ENCODE measurements around the gene COPS6. TPM values are rescaled to one million over a fixed set of nuclear protein-coding genes. Genes with fewer than 3 reads are reported as not detected.

COPS6 gene
- total and polyA plus RNA-seq, 4 donors: 28.7 to 63.2 (median 46.8) TPM

- TF ChIP-seq YY1 (IDR thresholded peaks at IDR 0.05): peak; percentile 98
- TF ChIP-seq FOXA1 (IDR thresholded peaks at IDR 0.05): no peak
- TF ChIP-seq RXRA (IDR thresholded peaks at IDR 0.05): peak; percentile 15 to 39
- peak; percentile 47 for TF ChIP-seq MAX (IDR thresholded peaks at IDR 0.05)
- TF ChIP-seq NR2F2 (IDR thresholded peaks at IDR 0.05): peak; percentile 19
- TF ChIP-seq, protein P1, sequence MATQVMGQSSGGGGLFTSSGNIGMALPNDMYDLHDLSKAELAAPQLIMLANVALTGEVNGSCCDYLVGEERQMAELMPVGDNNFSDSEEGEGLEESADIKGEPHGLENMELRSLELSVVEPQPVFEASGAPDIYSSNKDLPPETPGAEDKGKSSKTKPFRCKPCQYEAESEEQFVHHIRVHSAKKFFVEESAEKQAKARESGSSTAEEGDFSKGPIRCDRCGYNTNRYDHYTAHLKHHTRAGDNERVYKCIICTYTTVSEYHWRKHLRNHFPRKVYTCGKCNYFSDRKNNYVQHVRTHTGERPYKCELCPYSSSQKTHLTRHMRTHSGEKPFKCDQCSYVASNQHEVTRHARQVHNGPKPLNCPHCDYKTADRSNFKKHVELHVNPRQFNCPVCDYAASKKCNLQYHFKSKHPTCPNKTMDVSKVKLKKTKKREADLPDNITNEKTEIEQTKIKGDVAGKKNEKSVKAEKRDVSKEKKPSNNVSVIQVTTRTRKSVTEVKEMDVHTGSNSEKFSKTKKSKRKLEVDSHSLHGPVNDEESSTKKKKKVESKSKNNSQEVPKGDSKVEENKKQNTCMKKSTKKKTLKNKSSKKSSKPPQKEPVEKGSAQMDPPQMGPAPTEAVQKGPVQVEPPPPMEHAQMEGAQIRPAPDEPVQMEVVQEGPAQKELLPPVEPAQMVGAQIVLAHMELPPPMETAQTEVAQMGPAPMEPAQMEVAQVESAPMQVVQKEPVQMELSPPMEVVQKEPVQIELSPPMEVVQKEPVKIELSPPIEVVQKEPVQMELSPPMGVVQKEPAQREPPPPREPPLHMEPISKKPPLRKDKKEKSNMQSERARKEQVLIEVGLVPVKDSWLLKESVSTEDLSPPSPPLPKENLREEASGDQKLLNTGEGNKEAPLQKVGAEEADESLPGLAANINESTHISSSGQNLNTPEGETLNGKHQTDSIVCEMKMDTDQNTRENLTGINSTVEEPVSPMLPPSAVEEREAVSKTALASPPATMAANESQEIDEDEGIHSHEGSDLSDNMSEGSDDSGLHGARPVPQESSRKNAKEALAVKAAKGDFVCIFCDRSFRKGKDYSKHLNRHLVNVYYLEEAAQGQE (IDR thresholded peaks at IDR 0.05): peak; percentile 42
- peak in 1 of 2 donors; percentile 65 for TF ChIP-seq GABPA (IDR thresholded peaks at IDR 0.05 in 1 of 2, conservative IDR thresholded peaks at IDR 0.05 in 1 of 2)
- TF ChIP-seq RAD21 (IDR thresholded peaks at IDR 0.05): peak in 1 of 2 donors; percentile 17
- TF ChIP-seq, protein P2, sequence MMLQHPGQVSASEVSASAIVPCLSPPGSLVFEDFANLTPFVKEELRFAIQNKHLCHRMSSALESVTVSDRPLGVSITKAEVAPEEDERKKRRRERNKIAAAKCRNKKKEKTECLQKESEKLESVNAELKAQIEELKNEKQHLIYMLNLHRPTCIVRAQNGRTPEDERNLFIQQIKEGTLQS (IDR thresholded peaks at IDR 0.05): no peak
- Histone ChIP-seq H3K27ac (ENCODE audit: low read depth in 1 of 2, low read length in 2 of 2) (peak within 1 kb of the TSS; percentile 96 to 99), H3K9ac (ENCODE audit: low read depth in 1 of 2, low read length in 2 of 2) (peak within 1 kb of the TSS; percentile 80 to 88), H3K36me3 (ENCODE audit: control insufficient read depth in 4 of 4, insufficient read depth in 3 of 4, low read depth in 1 of 4, low read length in 3 of 4) (no peaks in the 10 kb centered on the region), H3K9me3 (ENCODE audit: control insufficient read depth in 4 of 4, low read length in 3 of 4) (no peaks in the 10 kb centered on the region), H3K27me3 (ENCODE audit: control insufficient read depth in 4 of 4, insufficient read depth in 4 of 4, low read length in 3 of 4) (no peaks in the 10 kb centered on the region), H3K4me3 (ENCODE audit: low read depth in 1 of 3, low read length in 3 of 3) (peak within 1 kb of the TSS; percentile 80 to 90 (median 88)), H3K4me1 (ENCODE audit: control insufficient read depth in 4 of 4, insufficient read depth in 4 of 4, low read length in 3 of 4) (peaks cover 9 to 31% (median 17%) of the 10 kb centered on the region in 4 donors)
- DNase-seq (ENCODE audit: low spot score): peak; percentile 95
- under 1% methylated on average over 85 of the region's 85 CpGs for WGBS
Observed at GRCh38 chr7:100126931-100127865, 38.4 kb downstream of the COPS6 start, which contains the start of gene MBLAC1. Gene MBLAC1, plus strand, starts transcription at chr7:100126967. Its CDS starts 429 bp downstream, at chr7:100127396.

DNA sequence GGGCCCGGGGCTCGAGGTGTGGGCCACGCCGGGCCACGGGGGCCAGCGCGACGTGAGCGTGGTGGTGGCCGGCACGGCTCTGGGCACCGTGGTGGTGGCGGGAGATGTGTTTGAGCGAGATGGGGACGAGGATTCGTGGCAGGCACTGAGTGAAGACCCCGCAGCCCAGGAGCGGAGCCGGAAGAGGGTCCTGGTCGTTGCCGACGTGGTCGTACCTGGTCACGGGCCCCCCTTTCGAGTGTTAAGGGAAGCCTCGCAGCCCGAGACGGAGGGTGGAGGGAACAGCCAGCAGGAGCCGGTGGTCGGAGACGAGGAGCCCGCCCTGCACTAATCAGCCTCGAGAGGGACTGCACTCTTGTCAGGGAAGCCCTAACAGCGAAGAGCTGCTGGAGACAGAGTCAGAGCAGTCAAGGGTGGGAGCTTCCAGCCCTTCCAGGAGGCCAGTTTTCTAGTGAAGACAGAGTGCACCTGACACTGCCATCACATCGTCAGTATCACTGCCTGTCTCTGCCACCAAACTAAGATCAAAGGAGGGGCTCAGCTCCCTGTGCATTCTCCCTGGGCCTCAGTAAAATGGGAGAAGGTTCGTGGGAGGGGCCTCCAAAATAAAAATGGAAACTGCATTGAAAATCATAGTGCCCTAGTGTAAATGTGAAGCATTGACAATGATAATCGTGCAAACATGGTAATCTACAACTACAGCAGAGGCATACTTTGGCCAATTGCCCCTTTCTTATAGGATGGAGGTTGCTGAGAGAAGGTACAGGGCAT, 39.3 kb downstream of the COPS6 start:
- H3K27ac ChIP-seq (ENCODE audit: low read depth in 1 of 2, low read length in 2 of 2): peak overlapping the region; percentile 4 to 99
- H3K9ac ChIP-seq (ENCODE audit: low read depth in 1 of 2, low read length in 2 of 2): peak overlapping the region in 1 of 2 donors; percentile 78
- H3K4me1 ChIP-seq (ENCODE audit: control insufficient read depth in 4 of 4, insufficient read depth in 4 of 4, low read length in 3 of 4): peaks cover 9 to 39% (median 19%) of the 10 kb centered on the region in 4 donors
- no peaks in the 10 kb centered on the region for H3K9me3 ChIP-seq (ENCODE audit: control insufficient read depth in 4 of 4, low read length in 3 of 4)
- H3K27me3 ChIP-seq (ENCODE audit: control insufficient read depth in 4 of 4, insufficient read depth in 4 of 4, low read length in 3 of 4): no peaks in the 10 kb centered on the region
- no peaks in the 10 kb centered on the region for H3K36me3 ChIP-seq (ENCODE audit: control insufficient read depth in 4 of 4, insufficient read depth in 3 of 4, low read depth in 1 of 4, low read length in 3 of 4)
- DNase-seq (ENCODE audit: low spot score): peak; percentile 62
- H3K4me3 ChIP-seq (ENCODE audit: low read depth in 1 of 3, low read length in 3 of 3): peak overlapping the region in 2 of 3 donors; percentile 88 to 90
- no peak for TF ChIP-seq HNF4G (IDR thresholded peaks at IDR 0.05)
- no peak for TF ChIP-seq EGR1 (IDR thresholded peaks at IDR 0.05; ENCODE audit: low read depth in 2 of 2)
- no peak for TF ChIP-seq HNF4A (conservative IDR thresholded peaks at IDR 0.05)
- TF ChIP-seq NR2F2 (IDR thresholded peaks at IDR 0.05): no peak
- no peak for TF ChIP-seq TAF1 (conservative IDR thresholded peaks at IDR 0.05)
- TF ChIP-seq RAD21 (IDR thresholded peaks at IDR 0.05): no peak
- TF ChIP-seq, protein P2 (IDR thresholded peaks at IDR 0.05): no peak
- TF ChIP-seq FOXA2 (IDR thresholded peaks at IDR 0.05): no peak
- TF ChIP-seq GABPA (IDR thresholded peaks at IDR 0.05 in 1 of 2, conservative IDR thresholded peaks at IDR 0.05 in 1 of 2): no peak
- TF ChIP-seq SP1 (IDR thresholded peaks at IDR 0.05): no peak
- 13% methylated on average over 37 of the region's 37 CpGs for WGBS
